Lung (tissue), 12 donors: Measurements from ENCODE around the gene NPRL2. TPM values are rescaled to one million over a fixed set of nuclear protein-coding genes. Genes with fewer than 3 reads are reported as not detected.

Source experiments
- ATAC-seq: fragments of 200-7000 bp; cut with Tn5 transposase; one replicate; pipeline ENCODE4 v1.9.1; 2020; ENCODE audit warnings: moderate number of reproducible peaks; ENCODE audit not compliant: insufficient read depth, low FRiP score
- DNase-seq, 3 donors: peaks; one replicate each; pipeline ENCODE4 v3.0.0-alpha.2; 2013 to 2017
- H3K27ac ChIP-seq, 2 donors: one replicate each; pipeline ENCODE4 v1.5.1; 2013; ENCODE audit warnings: mild to moderate bottlenecking in 2 of 2, moderate library complexity in 2 of 2, control low read depth in 1 of 2, inconsistent platforms in 1 of 2, low read depth in 1 of 2, low read length in 1 of 2
- H3K27me3 ChIP-seq, 3 donors: one replicate each; pipeline ENCODE4 v1.5.1; 2013; ENCODE audit warnings: low read length in 2 of 3; ENCODE audit not compliant: control insufficient read depth in 3 of 3, insufficient read depth in 3 of 3
- H3K36me3 ChIP-seq, 4 donors: one replicate each; pipeline ENCODE4 v1.5.1; 2013; ENCODE audit warnings: low read length in 4 of 4, mild to moderate bottlenecking in 1 of 4, moderate library complexity in 1 of 4; ENCODE audit not compliant: control insufficient read depth in 4 of 4, insufficient read depth in 4 of 4
- H3K4me1 ChIP-seq, 5 donors: one replicate each; pipeline ENCODE4 v1.5.1; 2013; ENCODE audit warnings: low read length in 5 of 5, mild to moderate bottlenecking in 2 of 5, moderate library complexity in 1 of 5; ENCODE audit not compliant: control insufficient read depth in 5 of 5, insufficient read depth in 5 of 5
- H3K4me3 ChIP-seq: one replicate; pipeline ENCODE4 v1.5.1; 2013; ENCODE audit warnings: mild to moderate bottlenecking, control low read depth, moderate library complexity
- H3K9ac ChIP-seq, 2 donors: one replicate each; pipeline ENCODE4 v1.5.1; 2013; ENCODE audit warnings: low read length in 2 of 2, control low read depth in 1 of 2; ENCODE audit not compliant: insufficient read depth in 1 of 2
- H3K9me3 ChIP-seq, 4 donors: one replicate each; pipeline ENCODE4 v1.5.1; 2013; ENCODE audit warnings: low read length in 3 of 4, mild to moderate bottlenecking in 1 of 4, moderate library complexity in 1 of 4; ENCODE audit not compliant: control insufficient read depth in 4 of 4, insufficient read depth in 3 of 4
- WGBS, 2 donors: extraction: QIAGEN DNeasy Blood & Tissue Kit; methylation state at CpG; one replicate each; pipeline ENCODE4 v1.1.7; 2013; 5-methylcytosine and 5-hydroxymethylcytosine counted together
- polyA plus RNA-seq, 2 donors: library from polyadenylated mRNA; stranded (reverse); fragments of 200-250 nt; gene quantifications; one replicate each; pipeline ENCODE4 v1.2.1, GENCODE V29; 2013
- total RNA-seq, 2 donors: library from RNA; depleted of rRNA in 1 of 2; stranded (reverse); fragments of >200 nt in 1 of 2; gene quantifications; one replicate each; pipeline ENCODE4 v1.2.1, GENCODE V29; 2014 to 2021
- TF ChIP-seq, protein P1 (sequence below): IDR thresholded peaks from 2 replicates; pipeline ENCODE4 v1.5.1; 2012; ENCODE audit warnings: mild to moderate bottlenecking; ENCODE audit errors: control extremely low read depth, extremely low read depth
- donor health status: control.
- donor health status: control.
- donor health status: Bipolar disorder and iron deficiency.
- donor health status: healthy.
- donor health status: DM: yes; HTN: yes; CAD: no.

The NPRL2 gene
- total and polyA plus RNA-seq, 4 donors: 12.7 to 21.9 (median 17.2) TPM

DNA sequence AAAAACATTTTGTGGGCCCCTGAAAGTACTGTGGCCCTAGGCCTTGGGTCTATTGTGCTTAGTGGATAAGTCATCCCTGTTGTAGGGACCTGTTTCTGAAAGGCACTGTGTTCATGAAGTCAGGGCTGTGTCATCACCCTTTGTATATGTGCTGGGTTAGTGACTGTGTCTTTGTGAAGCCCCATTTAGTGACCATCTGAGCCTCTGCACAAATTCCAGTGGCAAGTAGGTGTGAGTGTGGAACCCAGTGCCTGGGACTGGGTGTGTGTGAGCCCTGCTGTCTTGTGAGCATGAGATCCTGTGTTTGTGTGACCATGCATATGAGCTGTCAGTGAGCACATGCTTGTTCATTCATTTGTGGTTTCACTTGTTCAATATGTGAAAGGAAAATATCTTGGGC is 46.0 kb downstream of the NPRL2 start:
- no peaks in the 10 kb centered on the region for H3K27me3 ChIP-seq
- peaks cover 0 to 6% (median under 1%) of the 10 kb centered on the region in 4 donors for H3K36me3 ChIP-seq
- H3K27ac ChIP-seq: no peak overlapping the region
- no peaks in the 10 kb centered on the region for H3K9me3 ChIP-seq
- H3K4me3 ChIP-seq: no peak overlapping the region
- TF ChIP-seq, protein P1, sequence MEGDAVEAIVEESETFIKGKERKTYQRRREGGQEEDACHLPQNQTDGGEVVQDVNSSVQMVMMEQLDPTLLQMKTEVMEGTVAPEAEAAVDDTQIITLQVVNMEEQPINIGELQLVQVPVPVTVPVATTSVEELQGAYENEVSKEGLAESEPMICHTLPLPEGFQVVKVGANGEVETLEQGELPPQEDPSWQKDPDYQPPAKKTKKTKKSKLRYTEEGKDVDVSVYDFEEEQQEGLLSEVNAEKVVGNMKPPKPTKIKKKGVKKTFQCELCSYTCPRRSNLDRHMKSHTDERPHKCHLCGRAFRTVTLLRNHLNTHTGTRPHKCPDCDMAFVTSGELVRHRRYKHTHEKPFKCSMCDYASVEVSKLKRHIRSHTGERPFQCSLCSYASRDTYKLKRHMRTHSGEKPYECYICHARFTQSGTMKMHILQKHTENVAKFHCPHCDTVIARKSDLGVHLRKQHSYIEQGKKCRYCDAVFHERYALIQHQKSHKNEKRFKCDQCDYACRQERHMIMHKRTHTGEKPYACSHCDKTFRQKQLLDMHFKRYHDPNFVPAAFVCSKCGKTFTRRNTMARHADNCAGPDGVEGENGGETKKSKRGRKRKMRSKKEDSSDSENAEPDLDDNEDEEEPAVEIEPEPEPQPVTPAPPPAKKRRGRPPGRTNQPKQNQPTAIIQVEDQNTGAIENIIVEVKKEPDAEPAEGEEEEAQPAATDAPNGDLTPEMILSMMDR: no peak
- H3K4me1 ChIP-seq: peaks cover 10 to 20% (median 16%) of the 10 kb centered on the region in 5 donors
- no peak overlapping the region for H3K9ac ChIP-seq
- ATAC-seq (no peak), DNase-seq (no peak)

DNA sequence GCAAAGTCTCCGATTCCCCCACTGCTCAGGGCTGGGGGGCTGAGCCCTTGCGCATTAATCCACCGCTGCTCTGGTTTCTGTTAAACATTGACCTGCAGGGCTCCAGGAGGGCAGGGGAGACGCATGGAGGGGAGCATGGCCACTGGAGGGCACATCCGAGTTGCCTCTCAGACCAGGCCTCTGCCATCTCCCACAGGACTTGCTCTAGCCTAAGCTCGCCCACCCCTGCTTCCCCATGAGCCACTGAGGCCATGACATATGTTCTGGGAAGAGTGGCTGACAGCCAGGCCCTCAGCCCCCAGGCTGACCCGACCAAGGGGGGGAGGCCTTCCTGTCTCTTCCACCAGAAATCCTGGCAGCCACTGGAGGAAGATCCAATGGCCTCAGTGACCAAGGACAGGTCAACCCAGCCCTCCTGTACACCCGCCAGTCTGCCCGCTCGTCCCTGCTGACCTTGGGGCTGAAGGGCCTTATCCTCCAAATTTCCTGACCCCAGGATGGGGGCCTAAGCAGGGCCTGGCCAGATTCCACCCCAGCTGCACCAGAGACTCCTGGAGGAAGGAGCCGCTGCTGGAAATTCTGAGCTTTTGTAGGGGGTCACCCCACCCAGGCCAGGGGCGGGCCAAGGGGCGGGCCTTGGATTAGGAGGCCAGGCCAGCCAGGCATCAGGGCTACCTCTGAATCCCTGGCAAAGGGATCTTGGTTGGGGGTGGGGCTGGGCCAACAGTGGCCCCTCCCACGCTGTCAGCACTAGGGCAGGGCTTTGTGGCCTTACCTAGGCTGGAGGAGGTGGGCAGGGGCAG is 47.4 kb downstream of the NPRL2 start, which contains the start of gene HYAL1:
HYAL1 (minus strand) TSS at position 562 of the 803 bp plus-strand sequence. CDS start 618 bp downstream, outside the sequence.
- Histone ChIP-seq H3K36me3 (no peaks in the 10 kb centered on the region), H3K4me1 (peaks cover 10 to 28% (median 17%) of the 10 kb centered on the region in 5 donors), H3K27me3 (no peaks in the 10 kb centered on the region), H3K9ac (no peak within 1 kb of the TSS), H3K27ac (peak within 1 kb of the TSS; percentile 83 to 84), H3K4me3 (peak within 1 kb of the TSS; percentile 18), H3K9me3 (no peaks in the 10 kb centered on the region)
- 43 to 69% methylated on average over 14 of the region's 14 CpGs for WGBS, 2 donors
- TF ChIP-seq, protein P1: no peak
- peak; percentile 17 for ATAC-seq
- peak; percentile 30 to 56 (median 48) for DNase-seq

DNA sequence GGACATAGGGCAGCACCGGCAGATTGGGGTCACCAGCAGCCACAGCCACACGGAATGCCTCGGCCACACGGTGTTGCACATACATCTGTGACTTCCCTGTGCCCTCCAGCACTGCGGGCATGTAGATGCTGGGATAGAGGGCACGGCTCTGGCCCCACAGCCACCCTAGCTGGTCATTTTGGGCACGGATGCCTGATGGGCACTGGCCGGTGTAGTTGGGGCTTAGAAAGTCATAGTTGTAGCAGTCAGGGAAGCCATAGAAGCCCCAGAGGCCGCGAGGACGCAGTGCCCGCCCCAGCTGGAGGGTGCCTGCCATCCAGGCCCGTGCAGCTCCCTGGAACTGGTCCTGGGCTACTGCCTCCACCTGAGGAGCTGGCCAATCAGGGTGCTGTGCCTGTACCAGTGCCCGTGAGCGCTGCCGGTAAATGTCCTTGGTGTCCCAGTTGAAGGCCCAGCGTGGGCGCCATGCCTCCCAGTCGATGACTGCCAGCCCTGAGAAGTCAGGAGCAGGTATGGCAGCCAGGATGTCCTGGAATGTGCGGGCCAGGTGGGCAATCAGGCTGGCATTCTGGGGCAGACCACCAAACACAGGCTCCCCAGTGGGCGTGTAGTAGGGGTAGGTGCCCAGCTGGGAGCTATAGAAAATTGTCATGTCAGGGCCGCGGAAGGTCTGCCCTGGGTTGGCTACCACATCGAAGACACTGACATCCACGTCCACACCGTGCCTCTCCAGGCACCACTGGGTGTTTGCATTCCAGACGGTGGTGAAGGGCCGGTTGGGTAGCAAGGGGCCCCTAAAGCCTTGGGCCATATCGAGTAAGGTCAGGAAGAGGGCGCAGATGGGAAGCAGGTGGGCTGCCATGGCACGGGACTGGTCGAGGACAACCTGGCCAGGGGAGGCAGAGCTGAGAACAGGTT is 48.2 kb downstream of the NPRL2 start:
- DNase-seq (no peak), ATAC-seq (no peak)
- Histone ChIP-seq H3K27ac (peak overlapping the region; percentile 83 to 84), H3K4me1 (peaks cover 10 to 31% (median 17%) of the 10 kb centered on the region in 5 donors), H3K9me3 (no peaks in the 10 kb centered on the region), H3K9ac (no peak overlapping the region), H3K36me3 (no peaks in the 10 kb centered on the region), H3K4me3 (peak overlapping the region; percentile 11), H3K27me3 (no peaks in the 10 kb centered on the region)
- 84 to 89% methylated on average over 32 of the region's 32 CpGs for WGBS, 2 donors
- TF ChIP-seq, protein P1: no peak
